Gastroesophageal sphincter (tissue), 3 donors: ENCODE results near the gene DGLUCY.

ENCODE experiments used
- POLR2AphosphoS5 ChIP-seq: sonication (generic); formaldehyde crosslinking; IDR thresholded peaks from one replicate; pipeline ENCODE4 v1.6.1; 2017; ENCODE audit warnings: antibody characterized with exemption
- TF ChIP-seq, protein P1 (sequence below), 4 experiments: fragments of 200-600 bp in 2 of 4; fragments of 450-650 bp in 2 of 4; sonication (generic) in 1 of 4; IDR thresholded peaks; one replicate each; pipeline ENCODE4 v1.5.1; 2017 to 2019; ENCODE audit warnings: antibody characterized with exemption in 4 of 4, mild to moderate bottlenecking in 2 of 4, moderate library complexity in 2 of 4

- no peak for TF ChIP-seq POLR2AphosphoS5
- TF ChIP-seq, protein P1, sequence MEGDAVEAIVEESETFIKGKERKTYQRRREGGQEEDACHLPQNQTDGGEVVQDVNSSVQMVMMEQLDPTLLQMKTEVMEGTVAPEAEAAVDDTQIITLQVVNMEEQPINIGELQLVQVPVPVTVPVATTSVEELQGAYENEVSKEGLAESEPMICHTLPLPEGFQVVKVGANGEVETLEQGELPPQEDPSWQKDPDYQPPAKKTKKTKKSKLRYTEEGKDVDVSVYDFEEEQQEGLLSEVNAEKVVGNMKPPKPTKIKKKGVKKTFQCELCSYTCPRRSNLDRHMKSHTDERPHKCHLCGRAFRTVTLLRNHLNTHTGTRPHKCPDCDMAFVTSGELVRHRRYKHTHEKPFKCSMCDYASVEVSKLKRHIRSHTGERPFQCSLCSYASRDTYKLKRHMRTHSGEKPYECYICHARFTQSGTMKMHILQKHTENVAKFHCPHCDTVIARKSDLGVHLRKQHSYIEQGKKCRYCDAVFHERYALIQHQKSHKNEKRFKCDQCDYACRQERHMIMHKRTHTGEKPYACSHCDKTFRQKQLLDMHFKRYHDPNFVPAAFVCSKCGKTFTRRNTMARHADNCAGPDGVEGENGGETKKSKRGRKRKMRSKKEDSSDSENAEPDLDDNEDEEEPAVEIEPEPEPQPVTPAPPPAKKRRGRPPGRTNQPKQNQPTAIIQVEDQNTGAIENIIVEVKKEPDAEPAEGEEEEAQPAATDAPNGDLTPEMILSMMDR (IDR thresholded peaks at IDR 0.05): no peak
These were observed 4.8 kb upstream of the DGLUCY start for GRCh38 chr14:91108941-91109611.
